ENCODE results near the gene CMIP. TPM values are rescaled to one million over a fixed set of nuclear protein-coding genes. Genes with fewer than 3 reads are reported as not detected.

The CMIP gene
- total RNA-seq, 1 donor from 2014 or later = 72.7 TPM

DNA sequence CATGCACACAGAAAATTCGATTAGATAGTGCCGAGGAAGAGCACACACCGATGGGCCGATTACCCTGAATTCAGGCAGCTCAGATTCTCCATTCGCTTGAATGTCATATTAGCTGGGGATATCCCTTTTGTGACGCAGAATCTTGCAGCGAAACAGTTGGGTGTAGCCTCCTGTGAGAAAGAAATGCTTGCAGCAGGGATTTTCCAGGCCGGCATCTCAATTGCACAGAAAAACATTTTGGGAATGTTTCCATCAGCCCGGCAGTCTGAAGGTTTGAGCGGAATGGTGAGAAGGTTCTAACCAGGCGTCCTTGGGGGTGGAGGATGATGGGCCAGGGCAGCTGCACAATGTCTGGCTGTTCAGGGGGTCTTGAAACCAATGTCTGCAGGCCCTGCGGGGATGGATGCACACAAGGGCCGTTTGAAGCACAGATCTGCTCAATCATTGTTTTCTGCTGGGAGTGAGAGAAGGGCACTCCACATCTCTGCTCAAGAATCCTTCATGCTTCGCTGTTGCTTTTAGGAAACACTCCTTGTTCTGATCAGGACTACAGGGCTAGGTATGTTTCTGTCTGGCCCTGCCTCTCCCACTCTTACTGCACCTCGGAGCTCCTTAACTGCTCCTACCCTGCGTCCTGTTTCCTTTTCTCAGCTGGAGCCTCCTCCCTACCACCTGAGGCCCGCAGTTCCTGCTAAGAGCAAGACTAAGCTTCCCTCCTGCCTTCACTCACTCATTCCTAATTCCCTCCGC lies 94.6 kb downstream of the CMIP start:
- intact Hi-C loops (cut with DNase I) = no loop called here
- no peak for DNase-seq (ENCODE audit: low spot score)
- peak; percentile 26 for ATAC-seq

DNA sequence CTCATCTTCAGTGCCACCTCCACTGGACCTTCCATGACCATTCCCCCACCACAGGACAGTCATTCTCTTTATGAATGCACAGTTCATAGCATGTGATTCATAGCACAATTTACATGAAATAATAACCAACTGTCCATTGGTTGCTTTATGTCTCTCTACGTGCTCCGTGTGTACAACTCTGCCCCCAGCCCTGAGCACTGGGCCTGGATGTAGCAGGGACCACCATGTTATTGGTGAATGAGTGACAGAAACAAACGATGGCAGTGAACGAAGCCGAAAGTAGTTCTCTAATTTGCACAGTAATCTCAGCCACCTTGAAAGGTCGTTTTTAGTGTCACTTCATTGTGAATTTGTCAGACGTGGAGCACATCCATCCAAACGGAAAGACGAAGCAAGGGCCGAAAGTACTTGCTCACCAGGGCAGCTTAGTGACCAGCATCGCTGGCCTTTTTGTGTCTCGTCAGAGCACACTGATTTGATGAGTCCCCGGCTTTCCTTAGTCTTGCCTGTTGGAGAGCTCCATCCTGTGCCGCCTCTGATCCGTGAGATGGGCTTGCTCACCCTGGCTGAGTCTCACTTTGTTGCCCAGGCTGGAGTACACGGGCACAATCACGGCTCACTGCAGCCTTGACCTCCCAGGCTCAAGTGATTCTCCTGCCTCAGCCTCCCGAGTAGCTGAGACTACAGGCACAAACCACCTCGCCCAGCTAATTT lies 95.3 kb downstream of the CMIP start:
- intact Hi-C loops (cut with DNase I) = no loop called here
- DNase-seq (ENCODE audit: low spot score) = no peak
- ATAC-seq = no peak

GRCh38 chr16:81541314-81541713 lies 96.7 kb downstream of the CMIP start:
- intact Hi-C loops (cut with DNase I) = no loop called here
- no peak for DNase-seq (ENCODE audit: low spot score)
- no peak for ATAC-seq

DNA sequence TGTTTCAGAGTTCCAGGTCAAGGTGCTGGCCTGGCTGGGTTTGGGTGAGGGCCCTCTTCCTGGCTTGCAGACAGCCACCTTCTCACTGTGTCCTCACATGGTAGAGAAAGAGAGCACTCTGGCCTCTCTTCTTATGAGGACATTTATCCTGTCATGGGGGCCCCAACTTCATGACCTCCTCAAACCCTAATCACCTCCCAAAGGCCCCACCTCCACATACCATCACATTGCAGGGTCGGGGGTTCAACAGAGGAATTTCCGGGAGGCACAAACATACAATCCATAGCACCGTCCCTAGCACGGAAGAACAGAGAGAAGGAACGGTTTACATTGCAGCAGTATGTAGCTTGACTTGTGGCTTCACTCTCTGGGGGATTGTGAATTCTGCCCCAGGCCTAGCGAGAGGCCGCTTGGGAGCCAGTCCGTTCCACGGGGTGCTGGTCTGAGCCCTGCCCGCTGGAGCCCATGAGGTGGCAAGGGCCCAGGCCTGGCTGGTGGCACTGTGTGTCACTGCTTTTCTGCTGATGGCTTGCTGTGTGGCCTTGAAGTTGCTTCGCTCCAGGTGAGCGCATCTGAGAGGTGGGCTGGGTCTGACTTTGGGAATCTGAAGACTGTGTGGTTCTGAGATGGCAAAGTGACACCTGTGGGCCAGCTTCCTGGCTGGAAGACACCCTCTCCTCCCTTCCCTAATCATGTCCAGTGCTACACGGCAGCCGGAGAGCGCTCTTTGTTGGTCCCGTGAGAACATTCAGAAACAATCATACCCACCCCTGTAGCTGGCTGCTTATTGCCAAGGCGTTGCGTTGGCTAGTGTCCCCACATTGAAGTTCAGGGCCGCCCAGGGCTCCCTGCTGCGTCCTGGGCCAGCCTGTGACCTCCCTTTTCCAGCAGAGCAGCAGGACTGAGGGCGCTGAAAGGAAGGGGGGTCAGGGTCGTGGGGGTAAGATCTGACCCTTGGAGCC lies 98.3 kb downstream of the CMIP start:
- DNase-seq (ENCODE audit: low spot score) = no peak
- intact Hi-C loops (cut with DNase I) = no loop called here
- ATAC-seq = no peak

- ATAC-seq = no peak
- intact Hi-C loops (cut with DNase I) = no loop called here
- DNase-seq (ENCODE audit: low spot score) = no peak
Measured at GRCh38 chr16:81543571-81543970, 99.0 kb downstream of the CMIP start.

GRCh38 chr16:81544261-81544660 lies 99.7 kb downstream of the CMIP start:
- peak; percentile 63 for ATAC-seq
- DNase-seq (ENCODE audit: low spot score) = no peak
- intact Hi-C loops (cut with DNase I) = no loop called here

GRCh38 chr16:81544700-81545271 lies 100.2 kb downstream of the CMIP start:
- ATAC-seq (no peak), DNase-seq (ENCODE audit: low spot score) (no peak)
- intact Hi-C loops (cut with DNase I) = no loop called here

- intact Hi-C loops (cut with DNase I) = no loop called here
- DNase-seq (ENCODE audit: low spot score) (no peak), ATAC-seq (no peak)
Measured at GRCh38 chr16:81545470-81546250, 101.1 kb downstream of the CMIP start.

DNA sequence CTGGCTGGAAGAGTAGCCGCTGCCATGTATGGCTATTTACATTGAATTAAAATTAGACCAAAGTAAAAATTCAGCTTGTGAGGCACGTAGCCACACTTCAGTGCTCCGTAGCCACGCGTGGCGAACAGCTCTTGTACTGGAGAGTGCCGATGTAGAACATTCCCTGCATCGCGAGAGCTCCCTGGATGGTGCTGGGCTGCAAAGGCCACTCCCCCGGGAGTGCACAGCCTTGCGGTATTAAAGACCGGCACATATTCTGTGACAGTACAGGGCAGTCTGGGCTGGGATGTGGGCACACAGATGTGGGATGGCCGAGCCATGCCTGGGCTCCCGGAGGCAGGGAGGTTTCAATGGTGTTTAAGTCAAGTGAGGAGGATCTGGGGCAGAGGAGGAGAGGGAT lies 102.2 kb downstream of the CMIP start:
- intact Hi-C loops (cut with DNase I) = no loop called here
- no peak for DNase-seq (ENCODE audit: low spot score)
- no peak for ATAC-seq

GRCh38 chr16:81547194-81547938 lies 102.8 kb downstream of the CMIP start:
- no peak for ATAC-seq
- DNase-seq (ENCODE audit: low spot score) = no peak
- intact Hi-C loops (cut with DNase I) = no loop called here

DNA sequence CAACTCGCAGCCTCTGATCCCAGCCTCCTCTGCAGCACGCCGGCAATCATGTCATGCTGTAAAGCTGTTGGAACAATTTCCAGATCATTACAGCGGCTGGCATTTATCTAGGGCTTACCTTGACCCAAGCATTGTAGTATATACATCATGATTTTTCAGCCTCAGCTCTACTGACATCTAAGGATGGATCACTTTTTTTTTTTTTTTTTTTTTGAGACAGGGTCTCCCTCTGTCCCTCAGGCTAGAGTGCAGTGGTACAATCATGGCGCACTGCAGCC lies 103.3 kb downstream of the CMIP start:
- intact Hi-C loops (cut with DNase I) = no loop called here
- DNase-seq (ENCODE audit: low spot score) (no peak), ATAC-seq (no peak)

GRCh38 chr16:81548551-81548875 lies 103.9 kb downstream of the CMIP start:
- intact Hi-C loops (cut with DNase I) = no loop called here
- ATAC-seq (no peak), DNase-seq (ENCODE audit: low spot score) (no peak)

GRCh38 chr16:81548876-81549546 lies 104.4 kb downstream of the CMIP start:
- no peak for DNase-seq (ENCODE audit: low spot score)
- no peak for ATAC-seq
- intact Hi-C loops (cut with DNase I) = no loop called here

DNA sequence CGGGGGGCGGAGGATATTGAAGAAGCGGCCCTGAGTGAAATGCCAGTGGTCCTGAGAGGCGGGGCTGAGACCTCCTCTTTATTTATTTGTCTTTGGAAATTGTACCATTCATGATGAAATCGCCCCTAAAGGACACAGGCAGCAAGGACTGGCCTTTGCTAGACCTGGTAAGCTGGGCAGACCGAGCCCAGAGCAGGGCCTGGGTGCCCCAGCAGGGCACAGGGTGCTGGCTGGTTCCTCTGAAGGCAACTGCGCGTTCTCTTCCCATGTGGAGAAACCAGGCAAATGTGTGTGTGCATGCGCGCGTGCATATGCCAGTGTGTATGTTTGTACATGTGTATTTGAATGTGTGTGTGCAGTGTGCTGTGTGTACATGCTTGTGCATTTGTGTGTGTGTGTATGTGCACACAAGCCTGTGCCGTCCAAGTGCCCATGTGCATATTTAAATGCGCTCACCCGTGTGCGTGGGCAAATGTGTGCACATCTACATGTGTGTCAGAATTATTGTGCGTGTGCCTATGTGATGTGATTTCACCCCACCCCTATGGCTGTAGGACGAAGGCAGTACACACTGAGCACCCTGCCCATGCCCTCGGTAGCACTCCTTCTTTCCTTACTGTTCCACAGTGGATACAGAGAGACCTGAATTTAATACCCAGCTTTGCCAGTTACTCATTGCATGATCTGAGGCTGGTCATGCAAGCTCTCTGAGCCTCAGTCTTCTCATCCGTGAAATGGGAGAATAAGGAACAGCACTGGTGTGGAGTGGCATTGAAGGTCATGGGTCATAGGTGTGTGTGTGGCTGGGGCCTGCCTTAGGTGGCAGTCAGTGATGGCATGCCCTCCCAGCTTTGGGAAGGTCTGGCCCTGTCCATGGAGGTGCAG lies 105.2 kb downstream of the CMIP start:
- intact Hi-C loops (cut with DNase I) = no loop called here
- ATAC-seq = no peak
- no peak for DNase-seq (ENCODE audit: low spot score)

DNA sequence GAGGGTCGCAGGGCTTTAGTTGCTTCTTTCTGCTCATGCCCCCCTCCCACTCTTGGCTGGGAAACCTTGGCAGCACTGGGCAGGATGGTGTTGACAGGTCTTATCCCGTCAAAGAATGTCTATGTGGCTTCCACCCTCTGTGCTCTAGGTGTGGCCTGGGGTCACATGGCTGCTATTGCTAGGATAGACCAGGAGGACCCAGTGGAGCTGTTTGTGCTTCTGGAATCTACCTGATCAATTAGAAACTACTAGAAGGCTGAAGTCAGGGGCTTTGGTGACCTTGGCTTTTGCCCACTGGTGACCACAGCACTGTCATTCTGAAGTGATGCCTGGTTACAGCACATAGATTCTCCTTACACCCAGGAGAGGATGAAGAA lies 105.8 kb downstream of the CMIP start:
- no peak for DNase-seq (ENCODE audit: low spot score)

GRCh38 chr16:81551151-81551808 lies 106.7 kb downstream of the CMIP start:
- intact Hi-C loops (cut with DNase I) = no loop called here
- DNase-seq (ENCODE audit: low spot score) = no peak
- no peak for ATAC-seq

More for the DNA sequence above, 105.8 kb downstream of the CMIP start:
- intact Hi-C loops (cut with DNase I) = no loop called here
- ATAC-seq = no peak
